ENCODE data around the gene GRIK3.

The GRIK3 gene

GRCh38 chr1:36984675-36985074 is 49.6 kb downstream of the GRIK3 start:
- peaks cover 3% of the 10 kb centered on the region for H3K27me3 ChIP-seq (ENCODE audit: insufficient read depth, poor library complexity, severe bottlenecking)
- H3K4me3 ChIP-seq (replicated peaks; ENCODE audit: insufficient read depth, low read length), result no peak overlapping the region
- no peak for TF ChIP-seq GABPA (IDR thresholded peaks at IDR 0.05; ENCODE audit: low read depth)
- TF ChIP-seq SPI1 (IDR thresholded peaks at IDR 0.05; ENCODE audit: borderline replicate concordance, low read depth), result no peak
- TF ChIP-seq POLR2AphosphoS5 (IDR thresholded peaks at IDR 0.05; ENCODE audit: low read depth), result no peak
- no peak for TF ChIP-seq REST (IDR thresholded peaks at IDR 0.05; ENCODE audit: insufficient replicate concordance, low read depth)
- no peak for TF ChIP-seq CTCF (IDR thresholded peaks at IDR 0.05; ENCODE audit: insufficient read depth, low read length)
- DNase-seq (ENCODE audit: low read depth in 1 of 2, low spot score in 1 of 2), result no peak
- no peak overlapping the region for H3K27ac ChIP-seq (replicated peaks)

- TF ChIP-seq CTCF (IDR thresholded peaks at IDR 0.05; ENCODE audit: insufficient read depth, low read length) (no peak), POLR2AphosphoS5 (IDR thresholded peaks at IDR 0.05; ENCODE audit: low read depth) (no peak), GABPA (IDR thresholded peaks at IDR 0.05; ENCODE audit: low read depth) (no peak), REST (IDR thresholded peaks at IDR 0.05; ENCODE audit: insufficient replicate concordance, low read depth) (no peak), SPI1 (IDR thresholded peaks at IDR 0.05; ENCODE audit: borderline replicate concordance, low read depth) (no peak)
- DNase-seq (ENCODE audit: low read depth in 1 of 2, low spot score in 1 of 2), result no peak
- H3K27ac ChIP-seq (replicated peaks), result no peak overlapping the region
- no peak overlapping the region for H3K4me3 ChIP-seq (replicated peaks; ENCODE audit: insufficient read depth, low read length)
- H3K27me3 ChIP-seq (ENCODE audit: insufficient read depth, poor library complexity, severe bottlenecking), result peaks cover 3% of the 10 kb centered on the region
Observed at GRCh38 chr1:36984026-36984425, 50.3 kb downstream of the GRIK3 start.

- Histone ChIP-seq H3K4me3 (replicated peaks; ENCODE audit: insufficient read depth, low read length) (no peak overlapping the region), H3K27me3 (ENCODE audit: insufficient read depth, poor library complexity, severe bottlenecking) (peaks cover 3% of the 10 kb centered on the region), H3K27ac (replicated peaks) (no peak overlapping the region)
- no peak for TF ChIP-seq SPI1 (IDR thresholded peaks at IDR 0.05; ENCODE audit: borderline replicate concordance, low read depth)
- TF ChIP-seq POLR2AphosphoS5 (IDR thresholded peaks at IDR 0.05; ENCODE audit: low read depth), result no peak
- no peak for TF ChIP-seq REST (IDR thresholded peaks at IDR 0.05; ENCODE audit: insufficient replicate concordance, low read depth)
- TF ChIP-seq CTCF (IDR thresholded peaks at IDR 0.05; ENCODE audit: insufficient read depth, low read length), result no peak
- TF ChIP-seq GABPA (IDR thresholded peaks at IDR 0.05; ENCODE audit: low read depth), result no peak
- DNase-seq (ENCODE audit: low read depth in 1 of 2, low spot score in 1 of 2), result no peak
Observed at GRCh38 chr1:36982709-36983108, 51.6 kb downstream of the GRIK3 start.
